ELF-1 (cell line): Measurements from ENCODE around the gene STXBP1.
"Not testable (repeated sequence)": the region's sequence is repeated elsewhere in the genome, so short reads cannot be mapped to it uniquely, and the experiment has no call there.

Experiments
- DNase-seq: peaks from one replicate; pipeline ENCODE4 v3.0.0-alpha.2; 2016; ENCODE audit warnings: low read depth, low spot score

STXBP1 gene

DNA sequence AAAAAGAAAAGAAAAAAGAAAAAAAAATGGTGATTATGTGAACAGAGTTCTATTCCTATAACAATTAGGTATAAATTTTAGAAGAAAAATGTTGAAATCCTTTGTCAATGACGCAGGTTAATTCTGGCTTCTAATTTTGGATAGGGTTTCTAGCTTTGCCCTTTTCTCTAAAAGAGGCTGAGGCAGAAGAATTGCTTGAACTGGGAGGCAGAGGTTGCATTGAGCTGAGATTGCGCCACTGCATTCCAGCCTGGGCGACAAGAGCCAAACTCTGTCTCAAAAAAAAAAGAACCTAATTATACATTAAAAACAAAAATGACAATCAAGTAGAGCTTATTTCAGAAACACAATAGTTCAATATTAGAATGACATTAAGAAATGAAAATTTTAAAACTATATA is 2.9 kb downstream of the STXBP1 start:
- no peak for DNase-seq

DNA sequence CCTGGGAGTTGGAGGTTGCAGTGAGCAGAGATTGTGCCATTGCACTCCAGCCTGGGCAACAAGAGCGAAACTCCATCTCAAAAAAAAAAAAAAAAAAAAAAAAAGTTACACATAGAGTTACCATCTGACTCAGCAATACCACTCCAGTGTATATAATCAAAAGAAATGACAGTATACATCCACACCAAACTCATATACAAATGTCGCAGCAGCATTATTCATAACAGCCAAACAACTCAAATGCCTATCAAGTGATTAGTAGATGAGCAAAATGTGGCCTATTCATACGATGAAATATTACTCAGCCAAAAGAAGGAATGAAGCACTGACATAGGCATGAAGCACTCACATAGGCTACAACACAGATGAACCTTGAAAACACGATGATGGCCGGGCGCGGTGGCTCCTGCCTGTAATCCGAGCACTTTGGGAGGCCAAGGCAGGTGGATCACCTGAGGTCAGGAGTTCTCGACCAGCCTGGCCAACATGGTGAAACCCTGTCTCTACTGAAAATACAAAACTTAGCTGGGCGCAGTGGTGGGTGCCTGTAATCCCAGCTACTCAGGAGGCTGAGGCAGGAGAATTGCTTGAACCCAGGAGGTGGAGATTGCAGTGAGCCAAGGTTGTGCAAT is 9.4 kb downstream of the STXBP1 start:
- DNase-seq: not testable (repeated sequence)

DNA sequence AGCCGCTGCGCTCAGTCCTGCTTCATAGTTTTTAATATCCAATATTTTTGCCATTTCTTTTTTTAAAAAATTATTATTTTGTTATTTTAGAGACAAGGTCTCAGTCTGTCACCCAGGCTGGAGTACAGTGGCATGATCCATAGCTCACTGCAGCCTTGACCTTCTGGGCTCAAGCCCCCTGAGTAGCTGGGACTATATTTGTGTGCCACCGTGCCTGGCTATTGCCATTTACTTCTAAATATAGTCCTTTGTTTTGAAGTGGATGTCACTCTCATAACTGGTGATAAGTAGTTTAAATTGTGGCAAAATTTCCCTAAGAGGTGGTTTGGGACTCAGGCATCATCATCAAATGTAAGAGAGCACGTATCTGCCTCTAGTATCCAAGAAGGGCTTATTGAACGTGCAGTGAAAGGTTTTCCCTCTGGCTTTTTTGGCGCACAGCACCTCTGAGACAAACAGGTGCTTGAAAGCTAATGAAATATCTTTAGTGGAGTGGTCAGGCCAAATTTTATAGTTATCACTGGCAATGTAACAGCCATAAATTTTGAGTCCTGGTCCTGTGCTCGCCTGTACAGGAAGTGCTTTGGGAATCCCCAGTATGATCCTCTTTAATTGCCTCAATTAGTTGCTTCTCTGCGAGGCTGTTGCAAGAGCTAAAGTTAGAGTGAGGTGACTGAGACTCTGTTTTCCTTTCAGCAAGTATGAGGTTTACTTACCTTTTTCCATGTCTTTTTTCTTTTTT is 14.8 kb downstream of the STXBP1 start:
- no peak for DNase-seq

DNA sequence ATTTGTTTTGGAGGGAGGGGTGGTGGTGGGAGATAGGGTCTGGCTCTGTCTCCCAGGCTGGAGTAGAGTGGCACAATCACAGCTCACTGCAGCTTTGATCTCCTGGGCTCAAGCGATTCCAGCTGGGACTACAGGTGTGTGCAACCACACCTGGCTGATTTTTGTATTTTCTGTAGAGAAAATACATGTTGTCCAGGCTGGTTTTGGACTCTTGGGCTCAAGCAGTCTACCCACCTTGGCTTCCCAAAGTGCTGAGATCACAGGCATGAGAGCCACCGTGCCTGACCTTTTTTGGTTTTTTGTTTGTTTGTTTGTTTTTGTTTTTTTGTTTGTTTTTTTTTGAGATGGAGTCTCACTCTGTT is 15.4 kb downstream of the STXBP1 start:
- no peak for DNase-seq

DNA sequence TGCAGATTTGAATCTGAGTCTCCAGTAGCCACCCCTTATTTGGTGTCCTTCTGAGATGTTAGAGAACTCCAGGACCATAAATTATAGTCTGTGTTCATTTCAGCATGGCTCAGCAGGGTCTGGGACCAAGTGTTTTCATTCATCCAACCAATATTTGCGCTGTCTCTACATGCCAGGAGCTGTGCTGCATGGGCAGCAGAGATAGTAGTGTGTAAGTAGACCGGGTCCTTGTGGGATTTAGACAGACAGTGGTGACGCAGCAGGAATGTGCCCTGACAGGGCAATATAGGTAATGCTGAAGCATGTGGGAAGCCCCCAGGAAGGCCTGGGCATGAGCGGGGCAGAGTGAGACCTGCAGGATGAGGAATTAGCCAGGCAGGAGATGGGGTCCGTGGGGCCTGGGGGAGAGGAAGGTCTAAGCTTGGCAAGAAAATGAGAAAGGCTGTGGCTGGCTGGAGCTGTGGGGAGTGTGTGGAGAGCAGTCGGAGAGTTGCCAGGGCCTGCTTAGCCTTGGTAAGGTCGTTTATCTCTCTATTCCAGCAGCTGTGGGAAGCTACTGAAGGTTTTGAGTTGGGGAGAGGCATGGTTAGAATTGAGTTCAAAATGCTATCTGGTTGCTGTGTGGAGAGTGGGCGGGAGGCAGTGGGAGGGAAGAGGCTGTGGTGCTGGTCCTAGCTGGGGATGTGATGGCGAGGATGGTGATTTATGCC is 16.8 kb downstream of the STXBP1 start:
- DNase-seq: no peak

DNA sequence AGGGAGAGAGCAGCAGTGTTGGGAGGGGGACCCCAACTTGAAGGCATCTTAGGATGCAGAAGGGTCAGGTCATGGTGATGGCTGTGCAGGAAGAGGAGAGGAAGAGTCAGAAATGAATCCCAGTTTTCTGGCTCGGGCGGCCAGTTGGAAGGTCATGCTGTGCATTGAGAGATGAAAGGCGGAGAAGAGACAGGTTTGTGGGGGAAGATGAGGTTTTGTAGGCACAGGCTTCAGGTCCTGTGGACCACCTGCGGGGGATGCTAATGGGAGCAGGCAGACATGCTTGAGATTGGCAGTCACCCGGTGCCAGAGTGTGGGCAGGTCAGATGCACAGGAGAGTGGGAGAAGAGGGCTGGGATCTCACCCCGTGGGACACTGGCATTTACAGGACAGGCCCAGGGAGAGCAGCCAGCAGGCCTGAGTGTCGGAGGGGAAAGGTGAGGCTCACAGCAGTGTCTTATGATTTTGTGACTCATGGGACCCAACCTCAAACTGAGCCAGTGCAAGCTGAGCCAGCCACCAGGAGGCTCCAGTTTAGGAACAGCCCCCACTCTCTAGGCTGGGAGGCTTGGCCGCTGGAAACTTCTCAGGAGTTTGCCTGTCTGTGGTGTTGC is 17.5 kb downstream of the STXBP1 start:
- DNase-seq: peak; percentile 45

DNA sequence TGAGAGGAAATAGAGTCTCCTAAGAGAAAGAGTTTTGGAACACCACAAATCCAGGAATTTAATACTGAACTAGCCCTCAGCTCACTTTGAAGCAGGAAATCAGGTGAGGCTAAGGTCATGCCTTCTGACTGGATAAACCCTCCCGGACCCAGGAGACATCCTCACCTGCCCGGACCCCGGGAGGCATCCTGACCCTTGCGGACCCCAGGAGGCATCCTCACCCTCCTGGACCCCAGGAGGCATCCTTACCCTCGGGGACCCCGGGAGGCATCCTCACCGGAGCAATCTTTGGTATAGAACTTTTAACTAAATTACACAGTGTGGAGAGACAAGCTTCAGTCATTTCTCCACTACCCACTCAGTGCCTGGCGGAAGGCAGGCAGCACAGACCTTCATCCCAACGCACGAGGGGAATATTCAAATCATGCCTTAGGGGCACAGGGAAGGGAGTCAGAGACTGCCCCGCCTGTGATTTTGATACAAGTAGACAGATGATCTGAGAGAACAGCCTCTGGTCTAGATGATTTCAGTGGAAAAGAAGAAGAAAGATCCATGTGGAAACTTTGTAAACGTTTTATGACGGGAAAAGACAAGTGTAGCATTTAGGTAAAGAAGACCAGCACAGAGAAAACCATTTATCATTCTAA is 21.3 kb downstream of the STXBP1 start:
- no peak for DNase-seq

DNA sequence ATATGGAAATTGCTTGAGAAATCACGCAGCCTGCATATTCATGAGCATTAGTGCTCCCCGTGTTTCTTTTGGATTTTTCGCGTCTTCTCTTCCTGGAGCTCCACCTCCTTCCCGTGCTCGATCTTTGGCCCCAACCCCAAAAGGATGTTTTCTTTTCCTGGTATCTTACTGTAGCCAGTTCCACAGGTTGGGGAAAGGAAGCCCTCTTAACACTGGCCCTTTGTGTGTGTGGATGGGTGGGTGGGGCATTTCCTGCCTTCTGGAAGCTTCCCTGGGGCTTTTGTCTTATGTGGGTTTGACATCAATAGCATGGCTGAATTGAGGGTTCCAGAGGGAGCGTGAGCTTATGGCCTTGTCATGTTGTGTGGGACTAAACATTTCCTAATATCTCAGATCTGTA is 21.9 kb downstream of the STXBP1 start:
- DNase-seq: peak; percentile 17

DNA sequence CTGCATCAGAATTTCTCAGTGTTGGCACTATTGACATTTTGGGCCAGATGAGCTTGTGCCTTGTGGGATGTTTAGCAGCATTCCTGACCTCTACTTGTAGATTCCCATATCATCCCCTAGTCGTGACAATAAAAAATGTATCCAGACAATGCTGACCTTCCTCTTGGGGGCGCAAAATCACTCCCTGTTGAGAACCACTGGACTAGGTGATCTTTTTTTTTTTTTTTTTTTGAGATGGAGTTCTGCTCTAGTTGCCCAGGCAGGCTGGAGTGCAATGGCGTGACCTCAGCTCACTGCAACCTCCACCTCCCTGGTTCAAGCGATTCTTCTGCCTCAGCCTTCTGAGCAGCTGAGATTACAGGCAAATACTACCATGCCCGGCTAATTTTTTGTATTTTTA is 22.6 kb downstream of the STXBP1 start:
- no peak for DNase-seq

DNA sequence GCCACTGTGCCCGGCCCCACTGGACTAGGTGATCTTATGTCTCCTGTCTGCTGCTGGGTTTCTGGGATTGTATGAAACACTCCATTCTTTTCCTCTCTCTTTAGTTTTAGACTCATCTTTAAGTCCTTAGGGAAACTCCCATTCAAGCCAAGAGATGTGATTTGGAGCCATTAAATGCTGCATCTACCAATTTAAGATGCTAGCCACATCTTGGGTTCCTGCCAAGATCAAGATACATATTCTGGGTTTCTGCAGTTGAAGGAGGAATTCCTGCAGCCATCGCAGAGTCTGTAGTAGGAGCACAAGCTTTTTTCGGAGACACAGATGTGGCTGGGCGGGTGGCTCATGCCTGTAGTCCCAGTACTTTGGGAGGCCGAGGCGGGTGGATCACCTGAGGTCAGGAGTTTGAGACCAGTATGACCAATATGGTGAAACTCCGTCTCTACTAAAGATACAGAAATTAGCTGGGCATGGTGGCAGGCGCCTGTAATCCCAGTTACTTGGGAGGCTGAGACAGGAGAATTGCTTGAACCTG is 23.2 kb downstream of the STXBP1 start:
- DNase-seq: no peak

DNA sequence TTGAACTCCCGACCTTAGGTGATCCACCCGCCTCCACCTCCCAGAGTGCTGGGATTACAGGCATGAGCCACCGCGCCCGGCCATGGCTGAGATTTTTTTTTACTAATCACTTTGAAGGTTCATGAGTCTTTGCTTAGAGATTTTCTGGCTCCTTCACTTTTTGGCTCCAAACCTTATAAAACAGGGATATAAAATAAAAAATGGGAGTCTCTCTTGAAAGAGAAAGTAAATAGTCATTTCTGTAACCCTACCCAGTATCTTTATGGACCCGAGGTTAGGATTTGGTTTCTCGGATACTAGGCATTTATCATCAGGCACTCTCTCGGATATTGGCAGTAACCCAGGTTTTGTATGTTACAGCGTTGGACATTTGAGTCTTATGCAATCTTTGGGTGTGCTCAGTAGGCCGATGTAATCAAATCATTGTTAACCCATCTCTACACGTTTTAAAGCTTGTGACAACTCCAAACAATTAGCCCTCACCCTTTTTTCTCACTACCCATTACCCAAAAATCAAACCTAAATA is 25.3 kb downstream of the STXBP1 start:
- no peak for DNase-seq

DNA sequence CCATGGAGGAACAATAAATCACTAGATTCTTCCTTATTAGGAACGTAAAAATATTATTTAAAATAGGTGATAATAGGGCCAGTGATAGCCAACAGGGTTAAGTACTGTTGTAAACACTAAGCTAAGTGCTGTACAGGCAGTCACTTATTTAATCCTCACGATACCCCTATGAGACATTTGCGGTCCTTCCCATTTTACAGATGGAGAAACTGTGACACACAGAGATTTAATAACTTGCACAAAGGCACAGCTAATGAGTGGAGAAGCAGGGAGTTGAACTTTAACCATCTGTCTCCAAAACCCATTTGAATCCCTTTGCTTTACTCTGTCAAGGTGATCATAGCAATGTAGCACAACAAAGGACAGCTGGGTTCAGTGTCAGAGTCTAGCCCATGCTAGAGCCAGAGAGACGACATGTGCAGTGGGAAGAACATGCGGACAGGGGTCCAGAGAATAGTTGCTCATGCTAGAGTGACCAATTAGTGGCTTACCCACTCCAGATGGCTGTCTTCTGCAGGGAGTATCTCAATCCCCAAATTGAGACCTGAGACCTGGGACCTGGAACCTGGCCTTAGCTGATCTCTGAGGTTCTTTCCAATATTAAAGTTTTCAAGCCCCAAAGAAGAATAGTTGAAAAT is 28.9 kb downstream of the STXBP1 start:
- no peak for DNase-seq

DNA sequence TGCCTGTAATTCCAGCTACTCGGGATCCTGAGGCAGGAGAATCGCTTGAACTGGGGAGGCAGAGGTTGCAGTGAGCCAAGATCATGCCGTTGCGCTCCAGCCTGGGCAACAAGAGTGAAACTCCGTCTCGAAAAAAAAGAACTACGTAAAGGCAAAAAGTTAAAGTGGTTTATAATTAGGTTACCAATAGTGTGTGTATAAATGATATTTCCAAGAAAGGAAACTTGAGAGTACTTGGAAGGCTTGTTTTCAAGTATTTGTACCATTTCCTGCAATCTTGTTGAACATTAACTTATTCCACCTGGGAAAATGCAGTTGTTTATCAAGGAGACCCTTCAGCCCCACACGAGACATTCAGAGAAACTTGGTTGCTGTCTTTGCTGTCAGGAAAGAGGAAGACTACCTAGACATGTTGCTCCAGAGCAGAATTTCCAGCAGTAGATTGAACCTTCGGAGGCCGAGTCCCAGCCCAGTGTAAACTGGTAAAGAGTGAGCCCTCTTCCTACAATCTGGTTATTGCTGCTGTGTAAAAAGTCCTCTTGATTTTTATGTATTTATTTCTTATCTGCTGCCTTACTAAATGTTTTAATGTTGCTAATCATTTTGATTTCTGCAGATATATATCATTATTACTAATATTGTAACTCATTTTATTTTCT is 30.1 kb downstream of the STXBP1 start:
- DNase-seq: no peak

DNA sequence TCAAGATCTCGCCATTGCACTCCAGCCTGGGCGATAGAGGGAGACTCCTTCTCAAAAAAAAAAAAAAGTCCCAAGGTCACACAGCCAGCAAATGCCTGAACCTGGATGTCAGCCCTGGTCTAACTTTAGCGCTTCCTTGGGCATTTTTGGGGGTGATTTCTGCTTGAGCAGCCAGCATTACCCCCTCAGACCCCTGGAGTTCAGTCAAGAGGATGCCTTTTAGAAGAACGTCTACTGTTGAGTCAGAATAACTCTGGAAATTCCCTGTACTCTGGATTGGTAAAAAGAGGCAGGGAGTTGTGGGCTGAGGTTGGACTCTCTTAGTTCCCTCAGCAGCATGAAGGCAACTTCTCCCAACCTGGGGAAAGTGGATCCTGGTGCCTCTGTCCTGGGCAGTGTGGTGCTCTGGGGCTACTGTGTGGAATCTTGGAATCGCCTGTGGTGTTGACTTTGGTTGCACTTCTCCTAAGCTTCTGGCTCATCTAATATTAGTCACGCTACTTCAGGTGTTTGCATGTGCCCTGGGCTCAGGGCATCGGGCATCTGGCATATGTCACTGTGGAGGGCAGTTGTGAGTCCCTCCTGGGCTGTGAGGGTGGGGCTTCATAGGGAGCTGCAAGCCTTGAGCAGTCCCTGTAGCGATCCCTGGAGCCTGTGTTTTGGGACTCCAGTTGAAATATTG is 32.2 kb downstream of the STXBP1 start:
- no peak for DNase-seq

DNA sequence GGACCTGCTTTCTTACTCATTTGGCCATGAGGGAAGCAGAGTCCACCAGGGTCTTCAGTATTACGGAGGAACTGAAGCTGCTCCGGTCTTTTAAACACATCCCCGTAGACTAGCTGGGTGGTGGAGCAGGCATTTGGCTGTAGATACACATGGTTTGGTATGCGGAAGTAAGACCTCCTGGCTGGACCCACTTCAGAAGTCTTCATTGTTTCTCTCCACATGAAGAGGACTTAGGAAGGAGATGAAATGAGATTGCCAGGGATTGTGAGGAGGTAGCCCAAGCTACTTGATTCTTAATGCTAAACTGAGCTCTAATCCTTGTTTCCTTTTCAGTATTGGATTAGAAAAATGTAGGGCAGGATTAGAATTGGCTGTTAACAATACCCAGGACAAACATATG is 32.9 kb downstream of the STXBP1 start:
- peak; percentile 14 for DNase-seq

DNA sequence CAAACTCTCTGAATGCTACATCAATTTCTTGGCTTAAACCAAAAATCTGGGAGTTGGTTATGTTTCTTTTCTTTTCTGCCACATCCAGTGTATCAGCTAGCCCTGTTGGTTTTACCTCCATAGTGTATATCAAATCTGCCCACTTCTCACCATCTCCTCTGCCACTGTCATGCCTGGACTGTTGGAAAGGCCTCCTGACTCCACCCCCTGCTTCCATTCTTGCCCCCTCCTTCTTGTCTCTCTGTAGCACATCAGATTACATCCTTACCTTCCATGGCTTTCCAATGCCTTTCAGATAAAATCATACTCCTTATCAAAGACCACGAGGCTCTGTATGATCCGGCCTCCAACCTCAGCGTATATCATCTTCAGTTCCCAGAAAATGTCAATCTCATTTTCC is 35.4 kb downstream of the STXBP1 start:
- DNase-seq: no peak

DNA sequence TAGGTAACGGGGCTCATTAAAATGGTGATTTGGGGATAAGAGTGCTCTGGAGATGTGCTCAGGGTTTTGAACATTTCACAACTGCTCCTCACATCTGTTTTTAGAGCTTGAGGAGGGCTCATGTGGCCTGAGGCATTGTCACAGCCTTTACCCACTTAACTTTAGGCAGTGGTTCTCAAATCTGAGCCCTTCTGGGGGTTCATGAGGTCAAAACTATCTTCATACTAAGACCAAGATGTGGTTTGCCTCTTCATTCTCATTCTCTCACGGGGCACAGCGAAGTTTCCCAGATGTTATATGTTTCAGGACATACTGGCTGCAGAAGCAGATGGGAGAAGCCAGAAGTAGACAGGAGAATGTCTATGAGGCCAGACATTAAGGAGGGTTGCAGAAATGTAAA is 38.4 kb downstream of the STXBP1 start:
- no peak for DNase-seq

DNA sequence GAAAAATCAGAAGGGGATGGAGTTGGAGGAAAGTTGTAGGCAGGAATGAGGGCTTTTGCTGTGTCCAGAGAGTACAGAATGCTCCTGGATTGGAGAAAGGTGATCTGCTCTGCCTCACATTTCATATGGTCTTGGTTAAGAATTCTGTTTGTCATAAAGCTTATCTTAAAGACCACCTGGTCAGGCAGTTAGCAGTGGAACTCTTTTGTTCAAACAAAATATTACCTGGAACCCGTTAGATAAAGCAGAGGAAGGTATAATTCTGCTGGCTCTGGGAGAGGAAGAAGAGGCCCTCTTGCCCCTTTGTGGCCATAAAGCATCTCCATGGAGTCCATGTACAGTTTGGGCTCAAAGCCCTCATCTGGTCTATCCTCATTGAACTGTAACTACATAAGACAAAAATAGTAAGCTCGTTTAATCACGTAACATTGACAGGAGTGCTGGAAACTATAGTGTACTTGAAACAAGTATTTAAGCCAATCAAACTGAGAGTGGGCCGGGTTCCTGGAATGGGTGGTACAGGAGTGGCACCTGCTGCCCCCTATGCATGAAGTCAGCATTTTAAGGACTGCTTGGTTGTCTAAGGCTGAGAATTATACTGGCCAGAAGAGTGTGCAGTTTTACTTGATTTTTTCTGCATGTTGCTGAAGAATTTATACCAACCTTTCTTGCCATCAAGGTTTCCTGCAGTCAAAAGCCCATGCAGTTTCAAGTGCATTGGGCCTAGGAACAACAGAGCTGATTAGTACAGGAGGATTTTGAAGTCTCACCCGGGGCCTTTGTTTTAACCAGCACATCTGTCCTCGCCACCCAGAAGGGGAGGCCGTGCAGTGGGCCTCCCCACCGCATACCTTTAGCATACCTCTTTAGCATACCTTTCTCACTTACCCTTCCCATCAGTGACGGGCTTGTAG is 39.9 kb downstream of the STXBP1 start:
- DNase-seq: no peak

DNA sequence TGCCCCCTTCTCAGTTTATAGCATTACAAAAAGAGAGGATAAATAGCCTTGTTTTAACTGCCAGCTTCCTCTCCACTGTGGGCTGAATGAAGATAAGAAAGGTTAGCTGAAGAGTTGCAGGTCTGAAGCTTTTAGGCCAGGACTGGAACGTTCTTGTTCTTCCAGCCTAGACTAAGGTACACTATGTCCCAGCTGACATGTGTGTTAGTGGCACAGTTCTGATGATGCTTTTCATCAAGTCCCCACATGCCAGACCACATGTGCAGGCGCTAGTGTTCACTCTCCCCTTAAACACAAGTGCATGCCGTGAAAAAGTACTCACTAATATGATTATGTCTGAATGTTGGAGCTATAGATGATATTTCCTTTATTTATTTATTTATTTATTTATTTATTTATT is 40.7 kb downstream of the STXBP1 start:
- no peak for DNase-seq
